Measurements from ENCODE around the gene SDR42E2. TPM values are rescaled to one million over a fixed set of nuclear protein-coding genes. Genes with fewer than 3 reads are reported as not detected.
"Not testable (repeated sequence)": the region's sequence is repeated elsewhere in the genome, so short reads cannot be mapped to it uniquely, and the experiment has no call there.

The SDR42E2 gene
- total RNA-seq, 4 donors from 2014 or later: not detected

- 68 to 72% methylated on average over 4 of the region's 4 CpGs for WGBS, 2 donors
- H3K27me3 ChIP-seq: no peaks in the 10 kb centered on the region
- no peak overlapping the region for H3K4me3 ChIP-seq
- no peaks in the 10 kb centered on the region for H3K9me3 ChIP-seq
- H3K27ac ChIP-seq: peak overlapping the region in 1 of 4 donors; percentile 43
- intact Hi-C loops (cut with DNase I): no loop called here
- H3K4me1 ChIP-seq: peaks cover 19 to 91% (median 28%) of the 10 kb centered on the region in 3 donors
- peaks cover 0 to 59% (median 0%) of the 10 kb centered on the region in 3 donors for H3K36me3 ChIP-seq
- TF ChIP-seq POLR2A (IDR thresholded peaks at IDR 0.05): no peak
- TF ChIP-seq, protein P1, sequence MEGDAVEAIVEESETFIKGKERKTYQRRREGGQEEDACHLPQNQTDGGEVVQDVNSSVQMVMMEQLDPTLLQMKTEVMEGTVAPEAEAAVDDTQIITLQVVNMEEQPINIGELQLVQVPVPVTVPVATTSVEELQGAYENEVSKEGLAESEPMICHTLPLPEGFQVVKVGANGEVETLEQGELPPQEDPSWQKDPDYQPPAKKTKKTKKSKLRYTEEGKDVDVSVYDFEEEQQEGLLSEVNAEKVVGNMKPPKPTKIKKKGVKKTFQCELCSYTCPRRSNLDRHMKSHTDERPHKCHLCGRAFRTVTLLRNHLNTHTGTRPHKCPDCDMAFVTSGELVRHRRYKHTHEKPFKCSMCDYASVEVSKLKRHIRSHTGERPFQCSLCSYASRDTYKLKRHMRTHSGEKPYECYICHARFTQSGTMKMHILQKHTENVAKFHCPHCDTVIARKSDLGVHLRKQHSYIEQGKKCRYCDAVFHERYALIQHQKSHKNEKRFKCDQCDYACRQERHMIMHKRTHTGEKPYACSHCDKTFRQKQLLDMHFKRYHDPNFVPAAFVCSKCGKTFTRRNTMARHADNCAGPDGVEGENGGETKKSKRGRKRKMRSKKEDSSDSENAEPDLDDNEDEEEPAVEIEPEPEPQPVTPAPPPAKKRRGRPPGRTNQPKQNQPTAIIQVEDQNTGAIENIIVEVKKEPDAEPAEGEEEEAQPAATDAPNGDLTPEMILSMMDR (IDR thresholded peaks at IDR 0.05): no peak
- DNase-seq: no peak
These were observed 50.9 kb downstream of the SDR42E2 start for GRCh38 chr16:22213236-22213635.

DNA sequence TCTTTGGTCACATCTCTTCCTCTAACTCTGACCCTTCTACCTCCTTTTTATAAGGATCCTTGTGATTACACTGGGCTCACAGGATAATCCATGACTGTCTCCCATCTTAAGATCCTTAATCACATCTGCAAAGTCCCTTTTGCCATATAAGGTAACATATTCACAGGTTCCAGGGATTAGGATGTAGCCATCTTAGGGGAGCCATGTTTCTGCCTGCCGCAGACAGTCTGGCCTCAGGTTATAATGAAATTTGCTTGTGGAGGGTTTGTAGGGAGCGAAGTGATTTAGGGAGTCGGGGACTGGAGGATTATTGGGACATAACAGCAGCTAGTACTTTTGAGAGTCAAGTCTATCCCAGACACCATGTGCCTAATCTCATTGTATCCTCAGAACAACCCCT is 51.5 kb downstream of the SDR42E2 start:
- H3K4me1 ChIP-seq: peaks cover 14 to 89% (median 23%) of the 10 kb centered on the region in 3 donors
- no peak for DNase-seq
- H3K27ac ChIP-seq: peak overlapping the region in 1 of 4 donors; percentile 43
- 96% methylated on average over 3 of the region's 3 CpGs for WGBS, 2 donors
- H3K27me3 ChIP-seq: no peaks in the 10 kb centered on the region
- H3K9me3 ChIP-seq: no peaks in the 10 kb centered on the region
- TF ChIP-seq, protein P1 (IDR thresholded peaks at IDR 0.05): no peak
- TF ChIP-seq POLR2A (IDR thresholded peaks at IDR 0.05): no peak
- peaks cover 0 to 60% (median 0%) of the 10 kb centered on the region in 3 donors for H3K36me3 ChIP-seq
- intact Hi-C loops (cut with DNase I): no loop called here
- H3K4me3 ChIP-seq: no peak overlapping the region

- H3K9me3 ChIP-seq: no peaks in the 10 kb centered on the region
- H3K27ac ChIP-seq: no peak overlapping the region
- H3K36me3 ChIP-seq: peaks cover 0 to 64% (median 0%) of the 10 kb centered on the region in 3 donors
- DNase-seq: no peak
- intact Hi-C loops (cut with DNase I): no loop called here
- TF ChIP-seq, protein P1 (IDR thresholded peaks at IDR 0.05): no peak
- TF ChIP-seq POLR2A (IDR thresholded peaks at IDR 0.05): no peak
- peaks cover 8 to 83% (median 18%) of the 10 kb centered on the region in 3 donors for H3K4me1 ChIP-seq
- no peaks in the 10 kb centered on the region for H3K27me3 ChIP-seq
- WGBS, 2 donors: 73 to 86% methylated on average over 2 of the region's 2 CpGs
- no peak overlapping the region for H3K4me3 ChIP-seq
These were observed 52.1 kb downstream of the SDR42E2 start for GRCh38 chr16:22214402-22214801.

DNA sequence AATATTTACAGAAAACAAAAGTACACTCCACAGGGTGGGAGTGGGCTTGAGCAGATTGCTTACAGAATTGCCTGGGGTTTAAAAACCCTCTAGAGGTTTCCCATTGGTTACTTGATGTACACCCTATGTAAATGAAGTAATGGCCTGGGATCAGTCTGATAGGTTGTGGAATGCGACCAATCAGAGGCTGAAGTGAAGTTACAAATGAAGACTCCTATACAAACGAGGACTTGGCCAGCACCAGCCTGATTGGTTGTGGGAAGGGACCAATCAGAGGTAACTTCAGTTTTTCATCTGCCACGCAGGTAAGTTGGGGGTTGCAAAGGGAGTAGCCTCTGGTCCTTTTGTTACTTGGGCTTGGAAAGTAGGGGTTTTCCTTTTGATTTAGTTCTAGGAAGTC is 52.6 kb downstream of the SDR42E2 start:
- no peak for DNase-seq
- no peak for TF ChIP-seq POLR2A (IDR thresholded peaks at IDR 0.05)
- TF ChIP-seq, protein P1 (IDR thresholded peaks at IDR 0.05): no peak
- Histone ChIP-seq H3K4me3 (no peak overlapping the region), H3K4me1 (peaks cover 4 to 80% (median 13%) of the 10 kb centered on the region in 3 donors), H3K9me3 (no peaks in the 10 kb centered on the region), H3K27ac (no peak overlapping the region), H3K36me3 (peaks cover 0 to 66% (median 0%) of the 10 kb centered on the region in 3 donors), H3K27me3 (no peaks in the 10 kb centered on the region)
- intact Hi-C loops (cut with DNase I): no loop called here
- WGBS, 2 donors: 70 to 78% methylated on average over 3 of the region's 3 CpGs

GRCh38 chr16:22216191-22216831 is 54.0 kb downstream of the SDR42E2 start:
- intact Hi-C loops (cut with DNase I): no loop called here
- peaks cover 4 to 78% (median 9%) of the 10 kb centered on the region in 3 donors for H3K4me1 ChIP-seq

DNA sequence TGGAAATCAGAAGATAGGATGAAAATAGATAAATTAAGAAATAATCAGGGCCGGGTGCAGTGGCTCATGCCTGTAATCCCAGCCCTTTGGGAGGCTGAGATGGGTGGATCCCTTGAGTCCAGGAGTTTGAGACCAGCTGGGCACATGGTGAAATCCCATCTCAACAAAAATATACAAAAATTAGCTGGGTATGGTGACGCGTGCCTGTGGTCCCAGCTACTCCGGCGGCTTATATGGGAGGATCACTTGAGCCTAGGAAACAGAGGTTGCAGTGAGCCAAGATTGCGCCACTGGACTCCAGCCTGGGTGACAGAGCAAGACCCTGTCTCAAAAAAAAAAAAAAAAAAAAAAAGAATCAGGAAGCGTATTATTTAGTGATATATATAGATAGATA is 54.5 kb downstream of the SDR42E2 start:
- H3K27me3 ChIP-seq; DNase-seq; H3K4me3 ChIP-seq; H3K9me3 ChIP-seq; H3K27ac ChIP-seq; intact Hi-C loops (cut with DNase I): not testable (repeated sequence)
- 80 to 84% methylated on average over 7 of the region's 7 CpGs for WGBS, 2 donors
- peaks cover 4 to 73% (median 7%) of the 10 kb centered on the region in 3 donors for H3K4me1 ChIP-seq
- H3K36me3 ChIP-seq: peaks cover 0 to 75% (median 0%) of the 10 kb centered on the region in 3 donors

More at GRCh38 chr16:22216191-22216831, 54.0 kb downstream of the SDR42E2 start:
- no peak overlapping the region for H3K4me3 ChIP-seq
- TF ChIP-seq, protein P1 (IDR thresholded peaks at IDR 0.05): no peak
- no peak for TF ChIP-seq POLR2A (IDR thresholded peaks at IDR 0.05)
- 71 to 78% methylated on average over 8 to 9 of the region's 9 CpGs for WGBS, 2 donors
- DNase-seq: no peak
- H3K27ac ChIP-seq: no peak overlapping the region
- no peaks in the 10 kb centered on the region for H3K27me3 ChIP-seq
- H3K9me3 ChIP-seq: no peaks in the 10 kb centered on the region
- H3K36me3 ChIP-seq: peaks cover 0 to 71% (median 0%) of the 10 kb centered on the region in 3 donors
